ENCODE data around the gene GRM1. TPM values are rescaled to one million over a fixed set of nuclear protein-coding genes. Genes with fewer than 3 reads are reported as not detected.
A peak's percentile ranks its signal among the peaks of the same experiment; 100 is the strongest.

Gene GRM1
- total RNA-seq, 1 donor from 2014 or later, result 6.7 TPM

DNA sequence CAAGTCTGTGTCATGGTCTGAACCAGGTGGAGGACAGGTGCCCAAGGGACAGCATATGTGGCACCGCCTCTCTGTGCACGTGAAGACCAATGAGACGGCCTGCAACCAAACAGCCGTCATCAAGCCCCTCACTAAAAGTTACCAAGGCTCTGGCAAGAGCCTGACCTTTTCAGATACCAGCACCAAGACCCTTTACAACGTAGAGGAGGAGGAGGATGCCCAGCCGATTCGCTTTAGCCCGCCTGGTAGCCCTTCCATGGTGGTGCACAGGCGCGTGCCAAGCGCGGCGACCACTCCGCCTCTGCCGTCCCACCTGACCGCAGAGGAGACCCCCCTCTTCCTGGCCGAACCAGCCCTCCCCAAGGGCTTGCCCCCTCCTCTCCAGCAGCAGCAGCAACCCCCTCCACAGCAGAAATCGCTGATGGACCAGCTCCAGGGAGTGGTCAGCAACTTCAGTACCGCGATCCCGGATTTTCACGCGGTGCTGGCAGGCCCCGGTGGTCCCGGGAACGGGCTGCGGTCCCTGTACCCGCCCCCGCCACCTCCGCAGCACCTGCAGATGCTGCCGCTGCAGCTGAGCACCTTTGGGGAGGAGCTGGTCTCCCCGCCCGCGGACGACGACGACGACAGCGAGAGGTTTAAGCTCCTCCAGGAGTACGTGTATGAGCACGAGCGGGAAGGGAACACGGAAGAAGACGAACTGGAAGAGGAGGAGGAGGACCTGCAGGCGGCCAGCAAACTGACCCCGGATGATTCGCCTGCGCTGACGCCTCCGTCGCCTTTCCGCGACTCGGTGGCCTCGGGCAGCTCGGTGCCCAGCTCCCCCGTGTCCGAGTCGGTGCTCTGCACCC lies 405.2 kb downstream of the GRM1 start:
- no peak for DNase-seq
- H3K27ac ChIP-seq (replicated peaks), result no peak overlapping the region
- intact Hi-C loops (cut with micrococcal nuclease), result no loop called here
- H3K4me3 ChIP-seq, result peak overlapping the region; percentile 55
- H3K27me3 ChIP-seq (ENCODE audit: low read depth), result peaks cover 21% of the 10 kb centered on the region
- no peaks in the 10 kb centered on the region for H3K4me1 ChIP-seq
- no peaks in the 10 kb centered on the region for H3K36me3 ChIP-seq
- TF ChIP-seq, protein P1, sequence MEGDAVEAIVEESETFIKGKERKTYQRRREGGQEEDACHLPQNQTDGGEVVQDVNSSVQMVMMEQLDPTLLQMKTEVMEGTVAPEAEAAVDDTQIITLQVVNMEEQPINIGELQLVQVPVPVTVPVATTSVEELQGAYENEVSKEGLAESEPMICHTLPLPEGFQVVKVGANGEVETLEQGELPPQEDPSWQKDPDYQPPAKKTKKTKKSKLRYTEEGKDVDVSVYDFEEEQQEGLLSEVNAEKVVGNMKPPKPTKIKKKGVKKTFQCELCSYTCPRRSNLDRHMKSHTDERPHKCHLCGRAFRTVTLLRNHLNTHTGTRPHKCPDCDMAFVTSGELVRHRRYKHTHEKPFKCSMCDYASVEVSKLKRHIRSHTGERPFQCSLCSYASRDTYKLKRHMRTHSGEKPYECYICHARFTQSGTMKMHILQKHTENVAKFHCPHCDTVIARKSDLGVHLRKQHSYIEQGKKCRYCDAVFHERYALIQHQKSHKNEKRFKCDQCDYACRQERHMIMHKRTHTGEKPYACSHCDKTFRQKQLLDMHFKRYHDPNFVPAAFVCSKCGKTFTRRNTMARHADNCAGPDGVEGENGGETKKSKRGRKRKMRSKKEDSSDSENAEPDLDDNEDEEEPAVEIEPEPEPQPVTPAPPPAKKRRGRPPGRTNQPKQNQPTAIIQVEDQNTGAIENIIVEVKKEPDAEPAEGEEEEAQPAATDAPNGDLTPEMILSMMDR (IDR thresholded peaks at IDR 0.05; ENCODE audit: borderline replicate concordance), result no peak
- no peaks in the 10 kb centered on the region for H3K9me3 ChIP-seq (replicated peaks)

DNA sequence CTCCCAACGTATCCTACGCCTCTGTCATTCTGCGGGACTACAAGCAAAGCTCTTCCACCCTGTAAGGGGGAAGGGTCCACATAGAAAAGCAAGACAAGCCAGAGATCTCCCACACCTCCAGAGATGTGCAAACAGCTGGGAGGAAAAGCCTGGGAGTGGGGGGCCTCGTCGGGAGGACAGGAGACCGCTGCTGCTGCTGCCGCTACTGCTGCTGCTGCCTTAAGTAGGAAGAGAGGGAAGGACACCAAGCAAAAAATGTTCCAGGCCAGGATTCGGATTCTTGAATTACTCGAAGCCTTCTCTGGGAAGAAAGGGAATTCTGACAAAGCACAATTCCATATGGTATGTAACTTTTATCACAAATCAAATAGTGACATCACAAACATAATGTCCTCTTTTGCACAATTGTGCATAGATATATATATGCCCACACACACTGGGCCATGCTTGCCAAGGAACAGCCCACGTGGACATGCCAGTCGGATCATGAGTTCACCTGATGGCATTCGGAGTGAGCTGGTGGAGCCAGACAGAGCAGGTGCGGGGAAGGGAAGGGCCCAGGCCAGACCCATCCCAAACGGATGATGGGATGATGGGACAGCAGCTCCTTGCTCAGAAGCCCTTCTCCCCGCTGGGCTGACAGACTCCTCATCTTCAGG lies 406.0 kb downstream of the GRM1 start:
- DNase-seq, result no peak
- Histone ChIP-seq H3K4me1 (no peaks in the 10 kb centered on the region), H3K27ac (replicated peaks) (no peak overlapping the region), H3K36me3 (no peaks in the 10 kb centered on the region), H3K9me3 (replicated peaks) (no peaks in the 10 kb centered on the region), H3K4me3 (peak overlapping the region; percentile 55), H3K27me3 (ENCODE audit: low read depth) (peaks cover 21% of the 10 kb centered on the region)
- TF ChIP-seq, protein P1 (IDR thresholded peaks at IDR 0.05; ENCODE audit: borderline replicate concordance), result no peak
- intact Hi-C loops (cut with micrococcal nuclease), result no loop called here

DNA sequence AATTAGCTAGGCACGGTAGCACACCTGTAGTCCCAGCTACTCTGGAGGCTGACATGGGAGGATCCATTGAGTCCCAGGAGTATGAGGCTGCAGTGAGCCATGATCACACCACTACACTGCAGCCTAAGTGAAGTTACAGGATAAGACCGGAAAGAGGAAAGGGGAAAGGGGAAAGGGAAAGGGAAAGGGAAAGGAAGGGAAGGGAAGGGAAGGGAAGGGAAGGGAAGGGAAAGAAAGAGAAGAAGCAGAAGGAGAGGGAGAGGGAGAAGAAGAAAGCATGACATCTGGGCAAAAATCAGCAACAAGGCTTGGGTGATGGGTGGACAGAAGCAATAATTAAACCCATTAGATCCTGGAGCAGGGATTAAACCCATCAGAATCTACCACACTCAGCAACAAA lies 413.0 kb downstream of the GRM1 start:
- no peak overlapping the region for H3K27ac ChIP-seq (replicated peaks)
- H3K9me3 ChIP-seq (replicated peaks), result no peaks in the 10 kb centered on the region
- TF ChIP-seq, protein P1 (IDR thresholded peaks at IDR 0.05; ENCODE audit: borderline replicate concordance), result no peak
- no peak overlapping the region for H3K4me3 ChIP-seq
- DNase-seq, result no peak
- H3K4me1 ChIP-seq, result no peaks in the 10 kb centered on the region
- H3K27me3 ChIP-seq (ENCODE audit: low read depth), result peaks cover 10% of the 10 kb centered on the region
- H3K36me3 ChIP-seq, result no peaks in the 10 kb centered on the region
- intact Hi-C loops (cut with micrococcal nuclease), result no loop called here

GRCh38 chr6:146444189-146444588 lies 415.3 kb downstream of the GRM1 start:
- H3K27me3 ChIP-seq (ENCODE audit: low read depth), result peaks cover 10% of the 10 kb centered on the region
- peaks cover 13% of the 10 kb centered on the region for H3K9me3 ChIP-seq (replicated peaks)
- intact Hi-C loops (cut with micrococcal nuclease), result no loop called here
- TF ChIP-seq, protein P1 (IDR thresholded peaks at IDR 0.05; ENCODE audit: borderline replicate concordance), result no peak
- H3K36me3 ChIP-seq, result no peaks in the 10 kb centered on the region
- no peak for DNase-seq
- no peak overlapping the region for H3K27ac ChIP-seq (replicated peaks)
- H3K4me3 ChIP-seq, result no peak overlapping the region
- no peaks in the 10 kb centered on the region for H3K4me1 ChIP-seq

GRCh38 chr6:146445233-146445632 lies 416.4 kb downstream of the GRM1 start:
- TF ChIP-seq, protein P1 (IDR thresholded peaks at IDR 0.05; ENCODE audit: borderline replicate concordance), result no peak

More at GRCh38 chr6:146445233-146445632, 416.4 kb downstream of the GRM1 start:
- Histone ChIP-seq H3K9me3 (replicated peaks) (peaks cover 18% of the 10 kb centered on the region), H3K27ac (replicated peaks) (no peak overlapping the region), H3K4me1 (no peaks in the 10 kb centered on the region), H3K36me3 (no peaks in the 10 kb centered on the region), H3K27me3 (ENCODE audit: low read depth) (peaks cover 10% of the 10 kb centered on the region), H3K4me3 (no peak overlapping the region)
- no peak for DNase-seq
- intact Hi-C loops (cut with micrococcal nuclease), result no loop called here
